Liver (tissue), 9 donors: ENCODE data around the gene PRICKLE1. TPM values are rescaled to one million over a fixed set of nuclear protein-coding genes. Genes with fewer than 3 reads are reported as not detected.

Experiments used
- DNase-seq: peaks from one replicate; pipeline ENCODE4 v3.0.0-alpha.2; 2017; ENCODE audit warnings: low spot score
- H3K27ac ChIP-seq, 2 donors: one replicate each; pipeline ENCODE4 v1.7.0; 2013; ENCODE audit warnings: inconsistent platforms in 2 of 2, low read length in 2 of 2, control low read depth in 1 of 2, low read depth in 1 of 2, mild to moderate bottlenecking in 1 of 2
- H3K27me3 ChIP-seq, 4 donors: one replicate each; pipeline versions ENCODE4 v1.6.1 to v1.7.0; 2013; ENCODE audit warnings: low read length in 3 of 4, inconsistent platforms in 1 of 4, mild to moderate bottlenecking in 1 of 4, moderate library complexity in 1 of 4; ENCODE audit not compliant: control insufficient read depth in 4 of 4, insufficient read depth in 4 of 4
- H3K36me3 ChIP-seq, 4 donors: one replicate each; pipeline versions ENCODE4 v1.6.1 to v1.7.0; 2013; ENCODE audit warnings: low read length in 3 of 4, mild to moderate bottlenecking in 3 of 4, low read depth in 1 of 4, moderate library complexity in 1 of 4; ENCODE audit not compliant: control insufficient read depth in 4 of 4, insufficient read depth in 3 of 4
- H3K4me1 ChIP-seq, 4 donors: one replicate each; pipeline versions ENCODE4 v1.6.1 to v1.7.0; 2013; ENCODE audit warnings: low read length in 3 of 4, mild to moderate bottlenecking in 3 of 4, moderate library complexity in 1 of 4; ENCODE audit not compliant: control insufficient read depth in 4 of 4, insufficient read depth in 4 of 4
- H3K4me3 ChIP-seq, 3 donors: one replicate each; pipeline versions ENCODE4 v1.6.1 to v1.7.0; 2013; ENCODE audit warnings: low read length in 3 of 3, control low read depth in 1 of 3, low read depth in 1 of 3, mild to moderate bottlenecking in 1 of 3
- H3K9ac ChIP-seq, 2 donors: one replicate each; pipeline ENCODE4 v1.7.0; 2013; ENCODE audit warnings: low read length in 2 of 2, mild to moderate bottlenecking in 2 of 2, moderate library complexity in 2 of 2, control low read depth in 1 of 2, low read depth in 1 of 2
- H3K9me3 ChIP-seq, 4 donors: one replicate each; pipeline versions ENCODE4 v1.6.1 to v1.7.0; 2013; ENCODE audit warnings: low read length in 3 of 4; ENCODE audit not compliant: control insufficient read depth in 4 of 4
- ATF3 ChIP-seq: IDR thresholded peaks from 2 replicates; pipeline ENCODE4 v1.6.1; 2016; ENCODE audit warnings: antibody characterized with exemption
- EGR1 ChIP-seq, 2 donors: IDR thresholded peaks; 2 replicates each; pipeline ENCODE4 v1.6.1; 2016 to 2018; ENCODE audit warnings: antibody characterized with exemption in 2 of 2, low read depth in 2 of 2
- FOXA2 ChIP-seq: IDR thresholded peaks from 2 replicates; pipeline ENCODE4 v1.6.1; 2016; ENCODE audit warnings: antibody characterized with exemption
- GABPA ChIP-seq, 2 donors: IDR thresholded peaks in 1 of 2; conservative IDR thresholded peaks in 1 of 2; 2 replicates each; pipeline ENCODE4 v1.6.1; 2016; ENCODE audit warnings: antibody characterized with exemption in 2 of 2, mild to moderate bottlenecking in 1 of 2, moderate library complexity in 1 of 2
- HNF4A ChIP-seq, 2 donors: conservative IDR thresholded peaks; 2 replicates each; pipeline ENCODE4 v1.6.1; 2016; ENCODE audit warnings: antibody characterized with exemption in 2 of 2, mild to moderate bottlenecking in 2 of 2
- HNF4G ChIP-seq: IDR thresholded peaks from 2 replicates; pipeline ENCODE4 v1.6.1; 2016; ENCODE audit warnings: antibody characterized with exemption
- JUND ChIP-seq, 2 donors: IDR thresholded peaks; 2 replicates each; pipeline ENCODE4 v1.6.1; 2016; ENCODE audit warnings: antibody characterized with exemption in 2 of 2
- NR2F2 ChIP-seq: IDR thresholded peaks from 2 replicates; pipeline ENCODE4 v1.6.1; 2016; ENCODE audit warnings: antibody characterized with exemption
- RAD21 ChIP-seq, 2 donors: IDR thresholded peaks; 2 replicates each; pipeline ENCODE4 v1.6.1; 2016; ENCODE audit warnings: antibody characterized with exemption in 2 of 2, mild to moderate bottlenecking in 2 of 2
- REST ChIP-seq: IDR thresholded peaks from 2 replicates; pipeline ENCODE4 v1.6.1; 2016; ENCODE audit warnings: antibody characterized with exemption, mild to moderate bottlenecking
- RXRA ChIP-seq, 2 donors: IDR thresholded peaks; 2 replicates each; pipeline ENCODE4 v1.6.1; 2017 to 2018; ENCODE audit warnings: antibody characterized with exemption in 2 of 2, mild to moderate bottlenecking in 1 of 2
- SP1 ChIP-seq: IDR thresholded peaks from 2 replicates; pipeline ENCODE4 v1.6.1; 2018; ENCODE audit warnings: antibody characterized with exemption, mild to moderate bottlenecking
- TAF1 ChIP-seq: conservative IDR thresholded peaks from 2 replicates; pipeline ENCODE4 v1.6.1; 2016; ENCODE audit warnings: antibody characterized with exemption, mild to moderate bottlenecking
- ZBTB33 ChIP-seq: IDR thresholded peaks from 2 replicates; pipeline ENCODE4 v1.6.1; 2016; ENCODE audit warnings: antibody characterized with exemption
- WGBS: extraction: QIAGEN DNeasy Blood & Tissue Kit; methylation state at CpG from one replicate; pipeline ENCODE4 v1.1.7; 2013; 5-methylcytosine and 5-hydroxymethylcytosine counted together
- polyA plus RNA-seq, 2 donors: library from polyadenylated mRNA; stranded (reverse) in 1 of 2; unstranded in 1 of 2; fragments of 200-250 nt in 1 of 2; fragments of >200 nt in 1 of 2; fragmentation: Nextera tagmentation in 1 of 2; extraction: Ambion mirVana in 1 of 2; gene quantifications; one replicate each; pipeline versions ENCODE4 v1.2.1 to v1.2.3, GENCODE V29; 2013 to 2015
- total RNA-seq, 2 donors: library from RNA; depleted of rRNA; stranded (reverse); fragments of >200 nt; gene quantifications; one replicate each; pipeline ENCODE4 v1.2.3, GENCODE V29; 2014
- TF ChIP-seq, protein P1 (sequence below): fragments of 150-350 bp; IDR thresholded peaks from 2 replicates; pipeline ENCODE4 v1.5.1; 2017; ENCODE audit warnings: improper control_type of control experiment, low read depth, low read length; ENCODE audit not compliant: missing input control
- TF ChIP-seq, protein P2 (sequence below): IDR thresholded peaks from 2 replicates; pipeline ENCODE4 v1.6.1; 2016; ENCODE audit warnings: antibody characterized with exemption
- donor health status: healthy.
- donor health status: healthy.
- donor health status: healthy.
- donor health status: healthy.
- donor health status: healthy.

The PRICKLE1 gene
- total and polyA plus RNA-seq, 4 donors: 0.59 to 5.7 (median 2.2) TPM

DNA sequence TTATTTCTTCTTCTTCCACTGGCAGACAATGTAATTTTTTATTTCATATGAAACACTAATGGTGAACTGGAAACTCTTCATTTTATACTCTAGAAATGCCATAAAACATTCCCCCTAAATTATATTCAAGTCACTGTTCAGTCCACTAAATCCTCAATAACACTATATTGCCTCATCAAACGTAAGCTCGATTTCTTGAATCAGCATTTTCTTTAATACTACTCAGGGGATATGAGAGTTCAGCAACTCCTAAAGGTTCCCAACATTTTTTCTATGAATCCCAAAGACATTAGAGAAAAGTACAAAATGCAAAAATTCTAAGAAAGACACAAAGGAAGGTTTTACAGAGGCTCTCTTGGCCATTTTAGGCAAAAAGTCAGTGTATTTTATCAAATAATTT, 59.3 kb downstream of the PRICKLE1 start:
- Histone ChIP-seq H3K9ac (no peak overlapping the region), H3K27me3 (peaks cover 0 to 2% (median 0%) of the 10 kb centered on the region in 4 donors), H3K4me1 (no peaks in the 10 kb centered on the region), H3K36me3 (no peaks in the 10 kb centered on the region), H3K4me3 (no peak overlapping the region), H3K27ac (no peak overlapping the region), H3K9me3 (no peaks in the 10 kb centered on the region)
- 94% methylated on average over 2 of the region's 2 CpGs for WGBS
- TF ChIP-seq TAF1 (no peak), ZBTB33 (no peak), RXRA (IDR thresholded peaks at IDR 0.05) (no peak), RAD21 (IDR thresholded peaks at IDR 0.05) (no peak), SP1 (no peak), HNF4A (conservative IDR thresholded peaks at IDR 0.05) (no peak), HNF4G (no peak), GABPA (IDR thresholded peaks at IDR 0.05 in 1 of 2, conservative IDR thresholded peaks at IDR 0.05 in 1 of 2) (no peak), EGR1 (IDR thresholded peaks at IDR 0.05; ENCODE audit: low read depth in 2 of 2) (no peak), ATF3 (no peak), JUND (IDR thresholded peaks at IDR 0.05) (no peak), REST (no peak), NR2F2 (no peak), FOXA2 (no peak)
- TF ChIP-seq, protein P1, sequence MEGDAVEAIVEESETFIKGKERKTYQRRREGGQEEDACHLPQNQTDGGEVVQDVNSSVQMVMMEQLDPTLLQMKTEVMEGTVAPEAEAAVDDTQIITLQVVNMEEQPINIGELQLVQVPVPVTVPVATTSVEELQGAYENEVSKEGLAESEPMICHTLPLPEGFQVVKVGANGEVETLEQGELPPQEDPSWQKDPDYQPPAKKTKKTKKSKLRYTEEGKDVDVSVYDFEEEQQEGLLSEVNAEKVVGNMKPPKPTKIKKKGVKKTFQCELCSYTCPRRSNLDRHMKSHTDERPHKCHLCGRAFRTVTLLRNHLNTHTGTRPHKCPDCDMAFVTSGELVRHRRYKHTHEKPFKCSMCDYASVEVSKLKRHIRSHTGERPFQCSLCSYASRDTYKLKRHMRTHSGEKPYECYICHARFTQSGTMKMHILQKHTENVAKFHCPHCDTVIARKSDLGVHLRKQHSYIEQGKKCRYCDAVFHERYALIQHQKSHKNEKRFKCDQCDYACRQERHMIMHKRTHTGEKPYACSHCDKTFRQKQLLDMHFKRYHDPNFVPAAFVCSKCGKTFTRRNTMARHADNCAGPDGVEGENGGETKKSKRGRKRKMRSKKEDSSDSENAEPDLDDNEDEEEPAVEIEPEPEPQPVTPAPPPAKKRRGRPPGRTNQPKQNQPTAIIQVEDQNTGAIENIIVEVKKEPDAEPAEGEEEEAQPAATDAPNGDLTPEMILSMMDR: no peak
- TF ChIP-seq, protein P2, sequence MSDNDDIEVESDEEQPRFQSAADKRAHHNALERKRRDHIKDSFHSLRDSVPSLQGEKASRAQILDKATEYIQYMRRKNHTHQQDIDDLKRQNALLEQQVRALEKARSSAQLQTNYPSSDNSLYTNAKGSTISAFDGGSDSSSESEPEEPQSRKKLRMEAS: no peak
- DNase-seq: no peak

DNA sequence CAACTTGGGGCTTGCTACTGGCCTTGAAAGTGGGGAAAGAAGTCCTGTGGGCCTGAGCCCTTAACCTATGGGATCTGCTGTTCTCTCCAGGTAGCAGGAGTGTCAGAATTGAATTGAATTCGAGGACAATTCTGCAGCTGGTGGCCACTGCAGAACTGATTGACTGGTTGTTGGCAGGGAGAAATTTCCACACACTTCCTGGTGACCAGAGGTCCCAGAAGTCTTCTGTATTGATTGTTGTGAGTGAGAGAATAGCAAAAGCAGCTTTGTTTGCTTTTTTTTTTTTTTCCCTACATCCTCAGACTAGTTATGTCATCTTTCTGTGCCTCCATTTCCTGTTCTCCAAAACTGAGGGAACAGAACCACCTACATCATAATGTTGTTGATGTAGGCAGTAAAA, 64.1 kb downstream of the PRICKLE1 start:
- Histone ChIP-seq H3K4me3 (no peak overlapping the region), H3K4me1 (no peaks in the 10 kb centered on the region), H3K36me3 (no peaks in the 10 kb centered on the region), H3K9me3 (no peaks in the 10 kb centered on the region), H3K27me3 (no peaks in the 10 kb centered on the region), H3K9ac (no peak overlapping the region), H3K27ac (no peak overlapping the region)
- 66% methylated on average over 1 of the region's 1 CpG for WGBS
- DNase-seq: no peak
- TF ChIP-seq GABPA (IDR thresholded peaks at IDR 0.05 in 1 of 2, conservative IDR thresholded peaks at IDR 0.05 in 1 of 2) (no peak), TAF1 (no peak), JUND (IDR thresholded peaks at IDR 0.05) (no peak), HNF4A (conservative IDR thresholded peaks at IDR 0.05) (no peak), SP1 (no peak), ATF3 (no peak), REST (no peak), EGR1 (IDR thresholded peaks at IDR 0.05; ENCODE audit: low read depth in 2 of 2) (no peak)
- TF ChIP-seq, protein P1: no peak
- TF ChIP-seq, protein P2: no peak
